ENCODE measurements around the gene SLC25A23. TPM values are rescaled to one million over a fixed set of nuclear protein-coding genes. Genes with fewer than 3 reads are reported as not detected.

Gene SLC25A23
- total and polyA plus RNA-seq, 2 experiments from 2014 or later = 25.7 to 96.4 TPM

DNA sequence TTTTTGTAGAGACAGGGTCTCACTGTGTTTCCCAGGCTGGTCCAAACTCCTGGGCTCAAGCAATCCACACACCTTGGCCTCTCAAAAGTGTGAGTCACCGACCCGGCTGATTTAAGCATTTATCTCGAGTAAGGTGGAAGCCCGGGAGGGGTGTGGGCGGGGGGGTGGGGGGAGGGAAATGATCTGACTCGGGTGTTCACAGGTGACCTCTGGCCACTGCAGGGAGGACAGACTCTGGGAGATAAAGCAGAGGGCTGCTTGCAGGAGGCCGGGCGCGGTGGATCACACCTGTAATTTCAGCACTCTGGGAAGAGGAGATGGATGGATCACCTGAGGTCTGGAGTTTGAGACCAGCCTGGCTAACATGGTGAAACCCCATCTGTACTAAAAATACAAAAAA, 14.1 kb upstream of the SLC25A23 start:
- H3K79me2 ChIP-seq (replicated peaks; ENCODE audit: insufficient read depth) = no peaks in the 10 kb centered on the region
- H3K4me1 ChIP-seq (ENCODE audit: insufficient read depth) = no peaks in the 10 kb centered on the region; the same call in 1 of the 2 replicates
- Mint-ChIP-seq H3K36me3 (ENCODE audit: low read depth) (no peaks in the 10 kb centered on the region), H3K9me3 (no peaks in the 10 kb centered on the region), H3K4me1 (peaks cover 10% of the 10 kb centered on the region; the same call in 2 of the 3 replicates), H3K4me3 (no peak overlapping the region), H3K27me3 (ENCODE audit: insufficient read depth, low read depth, poor library complexity) (peaks cover 9% of the 10 kb centered on the region), H3K27ac (no peak overlapping the region)
- H3K9me2 ChIP-seq (ENCODE audit: insufficient read depth) = no peaks in the 10 kb centered on the region
- DNase-seq (ENCODE audit: low spot score) (no peak), ATAC-seq (no peak)
- no peaks in the 10 kb centered on the region for H3F3A ChIP-seq (replicated peaks; ENCODE audit: low read depth)
- H3K4me3 ChIP-seq = no peak overlapping the region
- no peak overlapping the region for H3K27ac ChIP-seq (ENCODE audit: low read depth)
- TF ChIP-seq CREB1 (CRISPR knock-in tag; IDR thresholded peaks at IDR 0.05; ENCODE audit: low read depth) = no peak
- no peak for TF ChIP-seq EZH2 (IDR thresholded peaks at IDR 0.05; ENCODE audit: low read depth, unreplicated experiment)
- TF ChIP-seq EZH2phosphoT487 (IDR thresholded peaks at IDR 0.05; ENCODE audit: unreplicated experiment) = no peak
- no peak for TF ChIP-seq STAT1 (IDR thresholded peaks at IDR 0.05; ENCODE audit: unreplicated experiment)
- TF ChIP-seq, protein P1, sequence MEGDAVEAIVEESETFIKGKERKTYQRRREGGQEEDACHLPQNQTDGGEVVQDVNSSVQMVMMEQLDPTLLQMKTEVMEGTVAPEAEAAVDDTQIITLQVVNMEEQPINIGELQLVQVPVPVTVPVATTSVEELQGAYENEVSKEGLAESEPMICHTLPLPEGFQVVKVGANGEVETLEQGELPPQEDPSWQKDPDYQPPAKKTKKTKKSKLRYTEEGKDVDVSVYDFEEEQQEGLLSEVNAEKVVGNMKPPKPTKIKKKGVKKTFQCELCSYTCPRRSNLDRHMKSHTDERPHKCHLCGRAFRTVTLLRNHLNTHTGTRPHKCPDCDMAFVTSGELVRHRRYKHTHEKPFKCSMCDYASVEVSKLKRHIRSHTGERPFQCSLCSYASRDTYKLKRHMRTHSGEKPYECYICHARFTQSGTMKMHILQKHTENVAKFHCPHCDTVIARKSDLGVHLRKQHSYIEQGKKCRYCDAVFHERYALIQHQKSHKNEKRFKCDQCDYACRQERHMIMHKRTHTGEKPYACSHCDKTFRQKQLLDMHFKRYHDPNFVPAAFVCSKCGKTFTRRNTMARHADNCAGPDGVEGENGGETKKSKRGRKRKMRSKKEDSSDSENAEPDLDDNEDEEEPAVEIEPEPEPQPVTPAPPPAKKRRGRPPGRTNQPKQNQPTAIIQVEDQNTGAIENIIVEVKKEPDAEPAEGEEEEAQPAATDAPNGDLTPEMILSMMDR (conservative IDR thresholded peaks at IDR 0.05; ENCODE audit: low read depth in 2 of 2) = no peak
- TF ChIP-seq POLR2AphosphoS5 (IDR thresholded peaks at IDR 0.05; ENCODE audit: low read depth) = no peak
- TF ChIP-seq, protein P2, sequence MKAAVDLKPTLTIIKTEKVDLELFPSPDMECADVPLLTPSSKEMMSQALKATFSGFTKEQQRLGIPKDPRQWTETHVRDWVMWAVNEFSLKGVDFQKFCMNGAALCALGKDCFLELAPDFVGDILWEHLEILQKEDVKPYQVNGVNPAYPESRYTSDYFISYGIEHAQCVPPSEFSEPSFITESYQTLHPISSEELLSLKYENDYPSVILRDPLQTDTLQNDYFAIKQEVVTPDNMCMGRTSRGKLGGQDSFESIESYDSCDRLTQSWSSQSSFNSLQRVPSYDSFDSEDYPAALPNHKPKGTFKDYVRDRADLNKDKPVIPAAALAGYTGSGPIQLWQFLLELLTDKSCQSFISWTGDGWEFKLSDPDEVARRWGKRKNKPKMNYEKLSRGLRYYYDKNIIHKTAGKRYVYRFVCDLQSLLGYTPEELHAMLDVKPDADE (IDR thresholded peaks at IDR 0.05) = no peak
- no peak for TF ChIP-seq NANOG (IDR thresholded peaks at IDR 0.05; ENCODE audit: borderline replicate concordance)
- TF ChIP-seq JUNB (IDR thresholded peaks at IDR 0.05; ENCODE audit: unreplicated experiment) = no peak
- TF ChIP-seq, protein P3, sequence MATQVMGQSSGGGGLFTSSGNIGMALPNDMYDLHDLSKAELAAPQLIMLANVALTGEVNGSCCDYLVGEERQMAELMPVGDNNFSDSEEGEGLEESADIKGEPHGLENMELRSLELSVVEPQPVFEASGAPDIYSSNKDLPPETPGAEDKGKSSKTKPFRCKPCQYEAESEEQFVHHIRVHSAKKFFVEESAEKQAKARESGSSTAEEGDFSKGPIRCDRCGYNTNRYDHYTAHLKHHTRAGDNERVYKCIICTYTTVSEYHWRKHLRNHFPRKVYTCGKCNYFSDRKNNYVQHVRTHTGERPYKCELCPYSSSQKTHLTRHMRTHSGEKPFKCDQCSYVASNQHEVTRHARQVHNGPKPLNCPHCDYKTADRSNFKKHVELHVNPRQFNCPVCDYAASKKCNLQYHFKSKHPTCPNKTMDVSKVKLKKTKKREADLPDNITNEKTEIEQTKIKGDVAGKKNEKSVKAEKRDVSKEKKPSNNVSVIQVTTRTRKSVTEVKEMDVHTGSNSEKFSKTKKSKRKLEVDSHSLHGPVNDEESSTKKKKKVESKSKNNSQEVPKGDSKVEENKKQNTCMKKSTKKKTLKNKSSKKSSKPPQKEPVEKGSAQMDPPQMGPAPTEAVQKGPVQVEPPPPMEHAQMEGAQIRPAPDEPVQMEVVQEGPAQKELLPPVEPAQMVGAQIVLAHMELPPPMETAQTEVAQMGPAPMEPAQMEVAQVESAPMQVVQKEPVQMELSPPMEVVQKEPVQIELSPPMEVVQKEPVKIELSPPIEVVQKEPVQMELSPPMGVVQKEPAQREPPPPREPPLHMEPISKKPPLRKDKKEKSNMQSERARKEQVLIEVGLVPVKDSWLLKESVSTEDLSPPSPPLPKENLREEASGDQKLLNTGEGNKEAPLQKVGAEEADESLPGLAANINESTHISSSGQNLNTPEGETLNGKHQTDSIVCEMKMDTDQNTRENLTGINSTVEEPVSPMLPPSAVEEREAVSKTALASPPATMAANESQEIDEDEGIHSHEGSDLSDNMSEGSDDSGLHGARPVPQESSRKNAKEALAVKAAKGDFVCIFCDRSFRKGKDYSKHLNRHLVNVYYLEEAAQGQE (IDR thresholded peaks at IDR 0.05; ENCODE audit: unreplicated experiment) = no peak
- TF ChIP-seq ZNF114 (CRISPR knock-in tag; IDR thresholded peaks at IDR 0.05) = no peak
- no peak for TF ChIP-seq ZNF331 (CRISPR knock-in tag; IDR thresholded peaks at IDR 0.05; ENCODE audit: low read depth)
- TF ChIP-seq, protein P4, sequence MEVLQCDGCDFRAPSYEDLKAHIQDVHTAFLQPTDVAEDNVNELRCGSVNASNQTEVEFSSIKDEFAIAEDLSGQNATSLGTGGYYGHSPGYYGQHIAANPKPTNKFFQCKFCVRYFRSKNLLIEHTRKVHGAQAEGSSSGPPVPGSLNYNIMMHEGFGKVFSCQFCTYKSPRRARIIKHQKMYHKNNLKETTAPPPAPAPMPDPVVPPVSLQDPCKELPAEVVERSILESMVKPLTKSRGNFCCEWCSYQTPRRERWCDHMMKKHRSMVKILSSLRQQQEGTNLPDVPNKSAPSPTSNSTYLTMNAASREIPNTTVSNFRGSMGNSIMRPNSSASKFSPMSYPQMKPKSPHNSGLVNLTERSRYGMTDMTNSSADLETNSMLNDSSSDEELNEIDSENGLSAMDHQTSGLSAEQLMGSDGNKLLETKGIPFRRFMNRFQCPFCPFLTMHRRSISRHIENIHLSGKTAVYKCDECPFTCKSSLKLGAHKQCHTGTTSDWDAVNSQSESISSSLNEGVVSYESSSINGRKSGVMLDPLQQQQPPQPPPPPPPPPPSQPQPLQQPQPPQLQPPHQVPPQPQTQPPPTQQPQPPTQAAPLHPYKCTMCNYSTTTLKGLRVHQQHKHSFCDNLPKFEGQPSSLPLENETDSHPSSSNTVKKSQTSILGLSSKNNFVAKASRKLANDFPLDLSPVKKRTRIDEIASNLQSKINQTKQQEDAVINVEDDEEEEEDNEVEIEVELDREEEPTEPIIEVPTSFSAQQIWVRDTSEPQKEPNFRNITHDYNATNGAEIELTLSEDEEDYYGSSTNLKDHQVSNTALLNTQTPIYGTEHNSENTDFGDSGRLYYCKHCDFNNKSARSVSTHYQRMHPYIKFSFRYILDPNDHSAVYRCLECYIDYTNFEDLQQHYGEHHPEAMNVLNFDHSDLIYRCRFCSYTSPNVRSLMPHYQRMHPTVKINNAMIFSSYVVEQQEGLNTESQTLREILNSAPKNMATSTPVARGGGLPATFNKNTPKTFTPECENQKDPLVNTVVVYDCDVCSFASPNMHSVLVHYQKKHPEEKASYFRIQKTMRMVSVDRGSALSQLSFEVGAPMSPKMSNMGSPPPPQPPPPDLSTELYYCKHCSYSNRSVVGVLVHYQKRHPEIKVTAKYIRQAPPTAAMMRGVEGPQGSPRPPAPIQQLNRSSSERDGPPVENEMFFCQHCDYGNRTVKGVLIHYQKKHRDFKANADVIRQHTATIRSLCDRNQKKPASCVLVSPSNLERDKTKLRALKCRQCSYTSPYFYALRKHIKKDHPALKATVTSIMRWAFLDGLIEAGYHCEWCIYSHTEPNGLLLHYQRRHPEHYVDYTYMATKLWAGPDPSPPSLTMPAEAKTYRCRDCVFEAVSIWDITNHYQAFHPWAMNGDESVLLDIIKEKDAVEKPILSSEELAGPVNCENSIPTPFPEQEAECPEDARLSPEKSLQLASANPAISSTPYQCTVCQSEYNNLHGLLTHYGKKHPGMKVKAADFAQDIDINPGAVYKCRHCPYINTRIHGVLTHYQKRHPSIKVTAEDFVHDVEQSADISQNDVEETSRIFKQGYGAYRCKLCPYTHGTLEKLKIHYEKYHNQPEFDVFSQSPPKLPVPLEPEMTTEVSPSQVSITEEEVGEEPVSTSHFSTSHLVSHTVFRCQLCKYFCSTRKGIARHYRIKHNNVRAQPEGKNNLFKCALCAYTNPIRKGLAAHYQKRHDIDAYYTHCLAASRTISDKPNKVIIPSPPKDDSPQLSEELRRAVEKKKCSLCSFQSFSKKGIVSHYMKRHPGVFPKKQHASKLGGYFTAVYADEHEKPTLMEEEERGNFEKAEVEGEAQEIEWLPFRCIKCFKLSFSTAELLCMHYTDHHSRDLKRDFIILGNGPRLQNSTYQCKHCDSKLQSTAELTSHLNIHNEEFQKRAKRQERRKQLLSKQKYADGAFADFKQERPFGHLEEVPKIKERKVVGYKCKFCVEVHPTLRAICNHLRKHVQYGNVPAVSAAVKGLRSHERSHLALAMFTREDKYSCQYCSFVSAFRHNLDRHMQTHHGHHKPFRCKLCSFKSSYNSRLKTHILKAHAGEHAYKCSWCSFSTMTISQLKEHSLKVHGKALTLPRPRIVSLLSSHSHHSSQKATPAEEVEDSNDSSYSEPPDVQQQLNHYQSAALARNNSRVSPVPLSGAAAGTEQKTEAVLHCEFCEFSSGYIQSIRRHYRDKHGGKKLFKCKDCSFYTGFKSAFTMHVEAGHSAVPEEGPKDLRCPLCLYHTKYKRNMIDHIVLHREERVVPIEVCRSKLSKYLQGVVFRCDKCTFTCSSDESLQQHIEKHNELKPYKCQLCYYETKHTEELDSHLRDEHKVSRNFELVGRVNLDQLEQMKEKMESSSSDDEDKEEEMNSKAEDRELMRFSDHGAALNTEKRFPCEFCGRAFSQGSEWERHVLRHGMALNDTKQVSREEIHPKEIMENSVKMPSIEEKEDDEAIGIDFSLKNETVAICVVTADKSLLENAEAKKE (CRISPR knock-in tag; IDR thresholded peaks at IDR 0.05) = no peak
- no peaks in the 10 kb centered on the region for H4K20me1 ChIP-seq (replicated peaks; ENCODE audit: insufficient read depth)
- H3K4me2 ChIP-seq = no peak overlapping the region
- H3K36me3 ChIP-seq (ENCODE audit: insufficient read depth) = no peaks in the 10 kb centered on the region
- H2AFZ ChIP-seq = no peak overlapping the region
- H3K27me3 ChIP-seq (ENCODE audit: insufficient read depth) = peaks cover 14% of the 10 kb centered on the region
